ENCODE measurements around the gene STXBP5. TPM values are rescaled to one million over a fixed set of nuclear protein-coding genes. Genes with fewer than 3 reads are reported as not detected.

Gene STXBP5
- total and polyA plus RNA-seq, 2 of the 13 experiments (the other 11 are each of a cell fraction or from before 2014, with no cell fraction given) = 8.8 to 19.4 TPM

DNA sequence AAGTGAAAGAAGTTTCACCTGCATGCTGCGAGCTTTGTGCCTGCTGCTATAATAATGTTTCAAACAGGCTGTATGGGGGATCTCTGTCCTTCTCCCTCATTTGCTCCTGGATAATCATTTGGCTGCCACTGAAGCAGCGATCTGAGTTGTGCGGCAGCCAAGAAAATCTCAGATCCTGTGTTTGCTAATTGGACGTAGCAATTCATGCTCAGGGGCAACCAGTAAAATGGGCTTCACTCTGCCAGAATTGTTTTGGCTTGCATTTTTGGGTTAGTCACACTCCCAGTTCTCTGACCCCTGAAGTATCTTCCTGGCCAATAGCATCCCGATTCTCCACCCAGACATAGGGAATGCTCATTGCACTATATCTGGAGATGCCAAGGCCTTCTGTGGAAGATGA lies 13.7 kb upstream of the STXBP5 start:
- DNase-seq (ENCODE audit: low spot score) (no peak), FAIRE-seq (no peak), ATAC-seq (no peak)
- no peak overlapping the region for H3K4me2 ChIP-seq (ENCODE audit: low read depth, low read length)
- H3K27ac ChIP-seq (ENCODE audit: extremely low read length, insufficient read depth, low read length) = no peak overlapping the region
- no peaks in the 10 kb centered on the region for H3K36me3 ChIP-seq (replicated peaks in 1 of 2; ENCODE audit: control insufficient read depth in 1 of 2, insufficient read depth in 2 of 2, low read length in 2 of 2)
- no peak overlapping the region for H3K4me3 ChIP-seq (replicated peaks in 1 of 3; ENCODE audit: insufficient read depth in 1 of 3, low read depth in 2 of 3, low read length in 3 of 3)
- no peak overlapping the region for H2AFZ ChIP-seq (ENCODE audit: low read length)
- no peak for TF ChIP-seq ZNF337 (CRISPR knock-in tag; IDR thresholded peaks at IDR 0.05; ENCODE audit: borderline replicate concordance, low read depth)
- TF ChIP-seq, protein P1, sequence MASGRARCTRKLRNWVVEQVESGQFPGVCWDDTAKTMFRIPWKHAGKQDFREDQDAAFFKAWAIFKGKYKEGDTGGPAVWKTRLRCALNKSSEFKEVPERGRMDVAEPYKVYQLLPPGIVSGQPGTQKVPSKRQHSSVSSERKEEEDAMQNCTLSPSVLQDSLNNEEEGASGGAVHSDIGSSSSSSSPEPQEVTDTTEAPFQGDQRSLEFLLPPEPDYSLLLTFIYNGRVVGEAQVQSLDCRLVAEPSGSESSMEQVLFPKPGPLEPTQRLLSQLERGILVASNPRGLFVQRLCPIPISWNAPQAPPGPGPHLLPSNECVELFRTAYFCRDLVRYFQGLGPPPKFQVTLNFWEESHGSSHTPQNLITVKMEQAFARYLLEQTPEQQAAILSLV (CRISPR knock-in tag; IDR thresholded peaks at IDR 0.05; ENCODE audit: borderline replicate concordance) = no peak
- no peak for TF ChIP-seq KDM5B (CRISPR knock-in tag; IDR thresholded peaks at IDR 0.05; ENCODE audit: borderline replicate concordance)
- TF ChIP-seq TFE3 (CRISPR knock-in tag; IDR thresholded peaks at IDR 0.05) = no peak
- TF ChIP-seq ZNF768 (CRISPR knock-in tag; IDR thresholded peaks at IDR 0.05) = no peak
- TF ChIP-seq, protein P2, sequence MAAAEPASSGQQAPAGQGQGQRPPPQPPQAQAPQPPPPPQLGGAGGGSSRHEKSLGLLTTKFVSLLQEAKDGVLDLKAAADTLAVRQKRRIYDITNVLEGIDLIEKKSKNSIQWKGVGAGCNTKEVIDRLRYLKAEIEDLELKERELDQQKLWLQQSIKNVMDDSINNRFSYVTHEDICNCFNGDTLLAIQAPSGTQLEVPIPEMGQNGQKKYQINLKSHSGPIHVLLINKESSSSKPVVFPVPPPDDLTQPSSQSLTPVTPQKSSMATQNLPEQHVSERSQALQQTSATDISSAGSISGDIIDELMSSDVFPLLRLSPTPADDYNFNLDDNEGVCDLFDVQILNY (CRISPR knock-in tag; conservative IDR thresholded peaks at IDR 0.05) = no peak
- no peak for TF ChIP-seq NKX3-1 (CRISPR knock-in tag; IDR thresholded peaks at IDR 0.05)
- TF ChIP-seq ZNF496 (CRISPR knock-in tag; IDR thresholded peaks at IDR 0.05; ENCODE audit: insufficient replicate concordance) = no peak
- no peak for TF ChIP-seq ZNF550 (CRISPR knock-in tag; IDR thresholded peaks at IDR 0.05; ENCODE audit: borderline replicate concordance)
- no peak for TF ChIP-seq BRF2 (CRISPR knock-in tag; IDR thresholded peaks at IDR 0.05)
- no peak for TF ChIP-seq ZNF616 (CRISPR knock-in tag; IDR thresholded peaks at IDR 0.05; ENCODE audit: low read depth)
- no peak for TF ChIP-seq ATAD3A (CRISPR knock-in tag; IDR thresholded peaks at IDR 0.05)
- intact Hi-C loops (cut with micrococcal nuclease; ENCODE audit: unreplicated experiment) = loop anchor here (10.0 kb wide), 1 partner anchor 646 kb away; the partner anchor contains the start of gene RAB32
- H3K79me2 ChIP-seq (ENCODE audit: insufficient read depth, low read length) = no peaks in the 10 kb centered on the region
- peaks cover 20% of the 10 kb centered on the region for H3K4me1 ChIP-seq (ENCODE audit: insufficient read depth, low read length)
- no TSS peak for BruUV-seq (replicated peaks)
- H3K9ac ChIP-seq (ENCODE audit: insufficient read depth, low read depth, low read length) = no peak overlapping the region
- in situ Hi-C loops (cut with HindIII; ENCODE audit: extremely low pct_ligation_motif_present, low pct_unique_long_range_greater_than_20kb) = no loop called here
- WGBS (ENCODE audit: low lambda C conversion rate) = 48% methylated on average over 5 of the region's 5 CpGs
- peaks cover 0 to 4% of the 10 kb centered on the region in 2 experiments; a peak in 1 of 5 replicates for H3K27me3 ChIP-seq (ENCODE audit: control insufficient read depth in 1 of 2, insufficient read depth in 2 of 2, low read length in 2 of 2)
- H4K20me1 ChIP-seq (ENCODE audit: insufficient read depth, low read length) = no peaks in the 10 kb centered on the region
- H3K9me3 ChIP-seq (ENCODE audit: low read length) = no peaks in the 10 kb centered on the region
- ChIA-PET POLR2A (no interaction called here), CTCF (ENCODE audit: low intra/inter-chr PET ratio, low total read pairs) (no interaction called here)
